ENCODE data around the gene PURB.
"Not testable (repeated sequence)": the region's sequence is repeated elsewhere in the genome, so short reads cannot be mapped to it uniquely, and the experiment has no call there.

PURB gene

DNA sequence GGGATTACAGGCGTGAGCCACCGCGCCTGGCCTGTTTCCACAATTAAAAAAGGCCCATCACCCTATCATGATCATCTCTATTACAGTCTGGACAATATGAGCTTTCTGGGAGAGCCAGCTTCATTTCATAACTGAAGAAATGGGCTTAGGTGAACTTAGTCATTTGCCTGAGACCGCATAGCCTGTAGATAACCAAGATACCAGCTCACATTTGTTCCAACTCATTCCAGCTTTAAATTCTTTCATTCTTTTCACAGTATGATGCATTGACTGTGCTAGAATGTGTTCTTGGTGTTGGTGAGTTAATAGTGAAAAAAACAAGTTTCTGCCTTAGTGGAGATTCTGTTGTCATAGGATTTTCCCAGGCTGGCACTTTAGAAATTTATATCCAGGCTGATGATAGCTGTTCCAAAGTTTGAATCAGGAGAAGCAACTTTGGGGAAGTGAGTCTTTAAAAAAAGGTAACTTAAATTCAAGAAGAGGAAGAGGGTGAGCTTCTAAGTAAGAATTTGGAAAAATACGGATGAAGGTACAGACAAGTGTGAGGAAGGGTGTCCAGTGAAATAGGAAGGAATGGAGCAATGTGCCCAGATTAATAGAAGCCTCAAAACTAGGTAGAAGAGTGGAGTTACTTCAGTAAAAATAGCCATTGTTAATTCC is 35.3 kb downstream of the PURB start:
- TF ChIP-seq, protein P1, sequence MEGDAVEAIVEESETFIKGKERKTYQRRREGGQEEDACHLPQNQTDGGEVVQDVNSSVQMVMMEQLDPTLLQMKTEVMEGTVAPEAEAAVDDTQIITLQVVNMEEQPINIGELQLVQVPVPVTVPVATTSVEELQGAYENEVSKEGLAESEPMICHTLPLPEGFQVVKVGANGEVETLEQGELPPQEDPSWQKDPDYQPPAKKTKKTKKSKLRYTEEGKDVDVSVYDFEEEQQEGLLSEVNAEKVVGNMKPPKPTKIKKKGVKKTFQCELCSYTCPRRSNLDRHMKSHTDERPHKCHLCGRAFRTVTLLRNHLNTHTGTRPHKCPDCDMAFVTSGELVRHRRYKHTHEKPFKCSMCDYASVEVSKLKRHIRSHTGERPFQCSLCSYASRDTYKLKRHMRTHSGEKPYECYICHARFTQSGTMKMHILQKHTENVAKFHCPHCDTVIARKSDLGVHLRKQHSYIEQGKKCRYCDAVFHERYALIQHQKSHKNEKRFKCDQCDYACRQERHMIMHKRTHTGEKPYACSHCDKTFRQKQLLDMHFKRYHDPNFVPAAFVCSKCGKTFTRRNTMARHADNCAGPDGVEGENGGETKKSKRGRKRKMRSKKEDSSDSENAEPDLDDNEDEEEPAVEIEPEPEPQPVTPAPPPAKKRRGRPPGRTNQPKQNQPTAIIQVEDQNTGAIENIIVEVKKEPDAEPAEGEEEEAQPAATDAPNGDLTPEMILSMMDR (IDR thresholded peaks at IDR 0.05; ENCODE audit: insufficient read depth, low read length, missing control alignments): no peak
- ChIA-PET POLR2A (interaction anchor here (0.9 to 1.1 kb wide), 2 partner anchors 32 to 53 kb away, joined by 3 to 5 read pairs; no protein-coding TSS in a partner anchor), CTCF (interaction anchor here (0.8 to 6.8 kb wide), 8 partner anchors 10 to 287 kb away, joined by 3 to 57 read pairs (median 7); partner anchors contain the start of gene TMED4)
- peak; percentile 12 for DNase-seq (ENCODE audit: low read depth, low spot score)
- no peak overlapping the region for H3K4me3 ChIP-seq (ENCODE audit: low read depth, low read length)

DNA sequence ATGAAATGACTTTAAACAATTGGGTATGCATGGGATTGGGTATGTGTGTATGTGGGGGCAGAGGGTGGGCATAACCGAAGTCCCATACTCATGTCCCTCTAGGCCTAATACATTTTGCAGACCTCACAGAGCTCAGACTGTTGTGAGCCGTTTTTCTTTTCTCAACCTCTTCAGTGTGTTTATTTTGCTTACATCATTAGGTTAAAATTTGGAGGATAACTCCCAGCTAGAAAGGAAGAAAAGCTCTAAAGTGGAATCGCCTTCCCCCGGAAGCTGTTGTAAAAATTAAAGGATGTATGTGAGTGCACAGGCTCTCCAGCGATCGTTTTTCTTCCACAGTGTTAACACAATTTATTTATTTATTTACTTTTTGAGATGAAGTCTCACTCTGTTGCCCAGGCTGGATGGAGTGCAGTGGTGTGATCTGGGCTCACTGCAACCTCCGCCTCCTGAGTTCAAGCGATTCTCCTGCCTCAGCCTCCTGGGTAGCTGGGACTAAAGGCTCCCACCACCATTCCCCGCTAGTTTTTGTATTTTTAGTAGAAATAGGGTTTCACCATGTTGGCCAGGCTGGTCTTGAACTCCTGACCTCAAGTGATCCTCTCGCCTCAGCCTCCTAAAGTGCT is 36.0 kb downstream of the PURB start:
- H3K4me3 ChIP-seq (ENCODE audit: low read depth, low read length): peak overlapping the region; percentile 88
- CTCF ChIA-PET: interaction anchor here (0.9 to 6.8 kb wide), 8 partner anchors 11 to 287 kb away, joined by 3 to 57 read pairs (median 7); partner anchors contain the start of gene TMED4
- TF ChIP-seq, protein P1 (IDR thresholded peaks at IDR 0.05; ENCODE audit: insufficient read depth, low read length, missing control alignments): no peak
- POLR2A ChIA-PET: interaction anchor here (0.9 to 1.8 kb wide), 3 partner anchors 33 to 52 kb away, joined by 3 to 5 read pairs (median 5); partner anchors contain the start of gene PURB
- DNase-seq (ENCODE audit: low read depth, low spot score): no peak

DNA sequence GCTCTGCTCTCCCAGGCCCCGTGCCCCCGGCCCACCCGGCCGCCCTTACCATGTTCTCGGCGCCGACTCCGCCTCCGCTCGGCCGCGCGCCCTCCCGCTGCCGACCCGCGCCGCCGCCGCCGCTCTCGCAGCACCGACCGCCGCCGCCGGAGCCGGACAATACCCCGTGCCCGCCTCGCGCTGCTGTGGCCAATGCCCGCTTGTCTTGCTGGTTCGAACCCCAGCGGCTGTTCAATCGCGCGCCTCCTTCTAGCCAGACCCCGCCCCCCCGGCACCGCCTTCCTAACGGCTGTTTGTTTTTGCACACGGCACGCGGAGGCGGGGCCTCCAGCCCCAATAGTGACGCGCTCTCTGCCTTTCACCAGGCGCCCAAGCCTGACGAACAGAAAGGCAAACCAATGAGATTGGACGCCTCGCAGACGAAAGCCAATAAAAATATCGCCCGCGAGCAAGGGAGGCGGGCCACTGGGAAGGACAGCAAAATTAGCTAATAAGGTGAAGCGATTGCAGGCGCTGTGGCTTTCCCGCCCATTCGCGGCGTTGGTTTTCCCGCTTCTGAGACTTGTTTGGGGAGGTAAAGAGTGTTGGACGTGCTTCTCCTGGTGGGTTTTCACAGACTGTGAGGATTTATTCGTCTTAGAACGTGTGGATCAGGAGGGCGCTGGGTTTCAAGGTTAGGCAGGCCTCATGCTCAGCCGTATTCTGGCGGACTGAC is 37.3 kb downstream of the PURB start, which contains the start of gene H2AZ2:
TSS of gene H2AZ2 (minus strand) at position 168 of the 715 bp plus-strand sequence. CDS start at position 52, 116 bp downstream.
- peak within 1 kb of the TSS; percentile 88 for H3K4me3 ChIP-seq (ENCODE audit: low read depth, low read length)
- peak; percentile 98 for DNase-seq (ENCODE audit: low read depth, low spot score)
- CTCF ChIA-PET: interaction anchor here (0.6 to 6.8 kb wide), 24 partner anchors 9 to 289 kb away, joined by 3 to 57 read pairs (median 4); partner anchors contain the start of gene DDX56
- TF ChIP-seq, protein P1 (IDR thresholded peaks at IDR 0.05; ENCODE audit: insufficient read depth, low read length, missing control alignments): no peak
- POLR2A ChIA-PET: interaction anchor here (0.5 to 2.5 kb wide), 8 partner anchors 25 to 266 kb away, joined by 3 to 7 read pairs (median 5); partner anchors contain the start of genes PURB and TMED4

DNA sequence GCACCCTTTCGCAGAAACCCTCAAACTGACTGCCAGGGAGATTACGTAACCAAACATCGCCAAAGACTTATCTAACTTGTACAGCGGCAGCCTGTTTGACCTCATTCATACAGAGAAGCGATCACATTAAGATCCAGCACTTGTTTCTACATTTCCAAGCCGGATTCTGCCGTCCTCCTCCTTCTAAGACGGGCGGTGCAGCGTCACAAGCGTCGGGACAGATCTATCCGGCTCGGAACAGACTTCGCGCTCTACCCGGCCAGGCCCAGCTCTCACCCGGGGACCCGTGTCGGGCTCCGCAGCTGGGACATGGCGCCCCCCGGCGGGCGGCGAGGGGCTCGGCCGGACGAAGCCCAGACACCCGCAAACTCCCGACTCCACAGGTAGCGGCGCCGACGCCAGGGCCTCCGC is 37.8 kb downstream of the PURB start:
- peak overlapping the region; percentile 74 for H3K4me3 ChIP-seq (ENCODE audit: low read depth, low read length)
- TF ChIP-seq, protein P1 (IDR thresholded peaks at IDR 0.05; ENCODE audit: insufficient read depth, low read length, missing control alignments): peak; percentile 95
- ChIA-PET CTCF (interaction anchor here (0.8 to 6.8 kb wide), 22 partner anchors 9 to 288 kb away, joined by 3 to 57 read pairs (median 5); partner anchors contain the start of genes DDX56 and TMED4), POLR2A (interaction anchor here (1.3 to 2.5 kb wide), 3 partner anchors 37 to 265 kb away, joined by 5 to 7 read pairs (median 6); partner anchors contain the start of genes PURB and TMED4)
- no peak for DNase-seq (ENCODE audit: low read depth, low spot score)

DNA sequence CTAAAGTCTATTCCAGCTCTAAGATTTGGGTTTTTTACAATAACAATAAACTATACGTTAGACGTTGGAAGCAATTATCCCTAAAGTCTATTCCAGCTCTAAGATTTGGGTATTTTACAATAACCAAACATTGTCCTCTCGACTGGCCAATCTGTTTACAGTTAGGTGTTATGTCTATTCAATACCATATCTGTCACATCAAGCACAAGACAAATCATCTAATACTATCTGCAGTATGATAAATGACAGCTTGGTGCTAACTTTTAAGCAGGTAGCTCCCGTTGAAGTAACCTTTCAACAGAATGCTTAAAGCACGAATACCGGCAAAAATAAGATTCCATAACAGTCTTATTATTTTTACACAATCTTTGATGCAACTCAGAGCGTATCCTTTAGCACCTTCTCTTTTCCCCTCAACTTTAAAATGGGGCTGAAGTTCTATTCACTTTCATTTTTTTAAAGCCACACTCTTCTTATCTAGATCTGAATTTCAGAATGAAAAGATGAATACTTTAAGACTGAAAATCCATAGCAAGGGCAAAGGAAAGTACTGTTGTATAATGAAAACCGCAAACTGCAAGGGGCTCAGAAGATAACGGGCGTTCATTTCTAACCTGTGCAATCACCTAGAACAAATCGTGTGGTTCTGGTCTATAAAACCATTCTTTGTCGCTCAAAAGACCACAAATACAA is 38.4 kb downstream of the PURB start:
- POLR2A ChIA-PET: interaction anchor here (0.6 to 2.5 kb wide), 3 partner anchors 41 to 265 kb away, joined by 6 to 7 read pairs (median 7); partner anchors contain the start of gene TMED4

DNA sequence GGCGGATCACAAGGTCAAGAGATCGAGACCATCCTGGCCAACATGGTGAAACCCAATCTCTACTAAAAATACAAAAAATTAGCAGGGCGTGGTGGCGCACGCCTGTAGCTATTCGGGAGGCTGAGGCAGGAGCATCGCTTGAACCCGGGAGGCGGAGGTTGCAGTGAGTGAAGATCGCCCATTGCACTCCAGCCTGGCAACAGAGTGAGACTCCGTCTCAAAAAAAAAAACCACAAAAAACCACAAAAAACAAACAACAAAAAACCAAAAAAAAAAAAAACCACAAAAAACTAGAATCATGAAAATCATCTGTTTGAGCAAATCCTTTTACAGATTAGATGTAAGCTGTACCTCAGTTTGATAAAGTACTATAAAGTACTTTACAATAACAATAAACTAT is 38.9 kb downstream of the PURB start:
- POLR2A ChIA-PET: interaction anchor here (0.6 to 2.5 kb wide), 2 partner anchors 52 to 264 kb away, joined by 7 read pairs; partner anchors contain the start of gene TMED4
- DNase-seq (ENCODE audit: low read depth, low spot score): not testable (repeated sequence)
- H3K4me3 ChIP-seq (ENCODE audit: low read depth, low read length): peak overlapping the region; percentile 74
- CTCF ChIA-PET: interaction anchor here (0.7 to 6.8 kb wide), 21 partner anchors 8 to 266 kb away, joined by 3 to 57 read pairs (median 5); partner anchors contain the start of gene TMED4

More for the DNA sequence above, 38.4 kb downstream of the PURB start:
- peak overlapping the region; percentile 74 for H3K4me3 ChIP-seq (ENCODE audit: low read depth, low read length)
- CTCF ChIA-PET: interaction anchor here (0.7 to 6.8 kb wide), 28 partner anchors 8 to 289 kb away, joined by 3 to 57 read pairs (median 5); partner anchors contain the start of genes DDX56 and TMED4
- DNase-seq (ENCODE audit: low read depth, low spot score): no peak
- TF ChIP-seq, protein P1 (IDR thresholded peaks at IDR 0.05; ENCODE audit: insufficient read depth, low read length, missing control alignments): no peak
